HCT116 (cell line): ENCODE results near the gene THEM4. TPM values are rescaled to one million over a fixed set of nuclear protein-coding genes. Genes with fewer than 3 reads are reported as not detected.
A peak's percentile ranks its signal among the peaks of the same experiment; 100 is the strongest.

ENCODE experiments used
- ATAC-seq: fragments of 200-7000 bp; cut with Tn5 transposase; 2 replicates; pipeline ENCODE4 v1.9.1; 2020; ENCODE audit warnings: mild to moderate bottlenecking, moderate library complexity
- BruUV-seq: library from RNA; stranded (reverse); fragments of 400-500 nt; replicated peaks from 2 replicates; lab custom pipeline; 2021; lab: Mats Ljungman, UMichigan
- CTCF ChIA-PET: fragments of 300-600 bp; sonication (Branson Sonifier 250); formaldehyde crosslinking; loops from one replicate; lab custom pipeline; 2021; ENCODE audit warnings: antibody characterized with exemption; lab: Charles Lee
- POLR2A ChIA-PET: fragments of 300-600, 350-600 bp; sonication (Branson Sonifier 250); formaldehyde crosslinking; loops from one replicate; lab custom pipeline; 2021; ENCODE audit warnings: antibody characterized with exemption; lab: Charles Lee
- RAD21 ChIA-PET, 2 experiments: fragments of 300-600 bp; sonication (Branson Sonifier 250); formaldehyde crosslinking; loops; one replicate each; lab custom pipeline; 2023; ENCODE audit warnings: low total read pairs in 2 of 2; ENCODE audit not compliant: uncharacterized antibody in 2 of 2, unreplicated experiment in 2 of 2, low non-redundant PET in 1 of 2; lab: Charles Lee
- DNase-seq: peaks from one replicate; pipeline ENCODE4 v3.0.0-alpha.2; 2010; ENCODE audit warnings: low read depth, low spot score
- H2AFZ ChIP-seq: fragments of 200-600 bp; shearing (Covaris generic), sonication (generic); 2 replicates; pipeline ENCODE4 v1.6.1; 2017; ENCODE audit warnings: low read depth, mixed run types, mixed read lengths, antibody characterized with exemption, low read length; ENCODE audit not compliant: poor library complexity, severe bottlenecking
- H3K27ac ChIP-seq: 2 replicates; pipeline ENCODE4 v1.5.1; 2012; ENCODE audit warnings: low read depth, low read length
- H3K27me3 ChIP-seq: fragments of 200-600 bp; sonication (generic); 2 replicates; pipeline ENCODE4 v1.6.1; 2016; ENCODE audit warnings: mixed run types, low read length, mixed read lengths; ENCODE audit not compliant: insufficient read depth
- H3K36me3 ChIP-seq, 2 experiments: fragments of 200-500 bp in 1 of 2; fragments of 200-600 bp in 1 of 2; sonication (Bioruptor generic) in 1 of 2; sonication (generic) in 1 of 2; 2 replicates each; pipeline versions ENCODE4 v1.5.1 to v1.6.1; 2014 to 2016; ENCODE audit warnings: low read length in 2 of 2, inconsistent platforms in 1 of 2, mixed read lengths in 1 of 2, mixed run types in 1 of 2; ENCODE audit not compliant: insufficient read depth in 2 of 2, control insufficient read depth in 1 of 2
- H3K4me1 ChIP-seq, 2 experiments: fragments of 200-600 bp in 1 of 2; sonication (generic) in 1 of 2; 2 replicates each; pipeline versions ENCODE4 v1.5.1 to v1.6.1; 2012 to 2017; ENCODE audit warnings: low read length in 2 of 2, inconsistent platforms in 1 of 2, mild to moderate bottlenecking in 1 of 2, mixed read lengths in 1 of 2, mixed run types in 1 of 2, moderate library complexity in 1 of 2; ENCODE audit not compliant: insufficient read depth in 2 of 2, control insufficient read depth in 1 of 2
- H3K4me2 ChIP-seq: fragments of 200-600 bp; sonication (generic); 2 replicates; pipeline ENCODE4 v1.6.1; 2017; ENCODE audit warnings: mixed run types, low read length, mixed read lengths
- H3K4me3 ChIP-seq, 2 experiments: fragments of 200-600 bp in 1 of 2; sonication (generic) in 1 of 2; replicated peaks in 1 of 2; 2 replicates each; pipeline ENCODE4 v1.5.1; 2011 to 2016; ENCODE audit warnings: low read length in 2 of 2, control low read depth in 1 of 2, low read depth in 1 of 2, mild to moderate bottlenecking in 1 of 2, mixed read lengths in 1 of 2, mixed run types in 1 of 2
- H3K79me2 ChIP-seq: fragments of 200-600 bp; sonication (generic); 2 replicates; pipeline ENCODE4 v1.6.1; 2017; ENCODE audit warnings: mild to moderate bottlenecking, mixed run types, low read length, moderate library complexity, mixed read lengths; ENCODE audit not compliant: insufficient read depth
- H3K9ac ChIP-seq: fragments of 200-600 bp; sonication (generic); 2 replicates; pipeline ENCODE4 v1.6.1; 2016; ENCODE audit warnings: low read length, mixed read lengths
- H3K9me2 ChIP-seq: fragments of 200-600 bp; sonication (generic), shearing (Covaris generic); 2 replicates; pipeline ENCODE4 v1.6.1; 2017; ENCODE audit warnings: mixed run types, mild to moderate bottlenecking, moderate library complexity; ENCODE audit not compliant: insufficient read depth
- H3K9me3 ChIP-seq, 2 experiments: fragments of 200-500 bp in 1 of 2; fragments of 200-600 bp in 1 of 2; sonication (Bioruptor generic) in 1 of 2; sonication (generic) in 1 of 2; 2 replicates each; pipeline ENCODE4 v1.6.1; 2014 to 2017; ENCODE audit warnings: low read length in 2 of 2, mixed read lengths in 2 of 2, inconsistent platforms in 1 of 2, low read depth in 1 of 2, mild to moderate bottlenecking in 1 of 2, mixed run types in 1 of 2, moderate library complexity in 1 of 2; ENCODE audit not compliant: control insufficient read depth in 1 of 2, insufficient read depth in 1 of 2
- H4K20me1 ChIP-seq: fragments of 200-600 bp; sonication (generic), shearing (Covaris generic); 2 replicates; pipeline ENCODE4 v1.6.1; 2017; ENCODE audit warnings: mixed run types, mild to moderate bottlenecking, moderate library complexity; ENCODE audit not compliant: insufficient read depth
- EGR1 ChIP-seq: IDR thresholded peaks from 2 replicates; pipeline ENCODE4 v1.6.1; 2012; ENCODE audit warnings: low read depth
- POLR2A ChIP-seq: IDR thresholded peaks from 2 replicates; pipeline ENCODE4 v1.7.0; 2011; ENCODE audit warnings: borderline replicate concordance; ENCODE audit not compliant: insufficient read depth, insufficient read length; ENCODE audit errors: extremely low read depth
- POLR2AphosphoS5 ChIP-seq: IDR thresholded peaks from 2 replicates; pipeline ENCODE4 v1.6.1; 2011; ENCODE audit warnings: mild to moderate bottlenecking, low read depth, low read length, moderate library complexity
- YY1 ChIP-seq: IDR thresholded peaks from 2 replicates; pipeline ENCODE4 v1.6.1; 2011; ENCODE audit warnings: low read length, low read depth, moderate library complexity, mild to moderate bottlenecking; ENCODE audit not compliant: insufficient replicate concordance; ENCODE audit errors: extremely low read depth
- intact Hi-C: fragments of 100-400 bp; cut with micrococcal nuclease; formaldehyde crosslinking; loops from 2 replicates; pipeline ENCODE4 v1.10.0; 2022
- total RNA-seq: library from RNA; stranded (reverse); gene quantifications from one replicate; pipeline ENCODE4 v1.2.1, GENCODE V29; 2021; ENCODE audit not compliant: unreplicated experiment
- TF ChIP-seq, protein P1 (sequence below): IDR thresholded peaks from 2 replicates; pipeline ENCODE4 v1.6.1; 2012; ENCODE audit warnings: low read depth

The THEM4 gene
- total RNA-seq, 1 experiment from 2014 or later = 17.0 TPM

GRCh38 chr1:151909167-151910149 lies at the start of gene THEM4 (continued):
- TF ChIP-seq, protein P1, sequence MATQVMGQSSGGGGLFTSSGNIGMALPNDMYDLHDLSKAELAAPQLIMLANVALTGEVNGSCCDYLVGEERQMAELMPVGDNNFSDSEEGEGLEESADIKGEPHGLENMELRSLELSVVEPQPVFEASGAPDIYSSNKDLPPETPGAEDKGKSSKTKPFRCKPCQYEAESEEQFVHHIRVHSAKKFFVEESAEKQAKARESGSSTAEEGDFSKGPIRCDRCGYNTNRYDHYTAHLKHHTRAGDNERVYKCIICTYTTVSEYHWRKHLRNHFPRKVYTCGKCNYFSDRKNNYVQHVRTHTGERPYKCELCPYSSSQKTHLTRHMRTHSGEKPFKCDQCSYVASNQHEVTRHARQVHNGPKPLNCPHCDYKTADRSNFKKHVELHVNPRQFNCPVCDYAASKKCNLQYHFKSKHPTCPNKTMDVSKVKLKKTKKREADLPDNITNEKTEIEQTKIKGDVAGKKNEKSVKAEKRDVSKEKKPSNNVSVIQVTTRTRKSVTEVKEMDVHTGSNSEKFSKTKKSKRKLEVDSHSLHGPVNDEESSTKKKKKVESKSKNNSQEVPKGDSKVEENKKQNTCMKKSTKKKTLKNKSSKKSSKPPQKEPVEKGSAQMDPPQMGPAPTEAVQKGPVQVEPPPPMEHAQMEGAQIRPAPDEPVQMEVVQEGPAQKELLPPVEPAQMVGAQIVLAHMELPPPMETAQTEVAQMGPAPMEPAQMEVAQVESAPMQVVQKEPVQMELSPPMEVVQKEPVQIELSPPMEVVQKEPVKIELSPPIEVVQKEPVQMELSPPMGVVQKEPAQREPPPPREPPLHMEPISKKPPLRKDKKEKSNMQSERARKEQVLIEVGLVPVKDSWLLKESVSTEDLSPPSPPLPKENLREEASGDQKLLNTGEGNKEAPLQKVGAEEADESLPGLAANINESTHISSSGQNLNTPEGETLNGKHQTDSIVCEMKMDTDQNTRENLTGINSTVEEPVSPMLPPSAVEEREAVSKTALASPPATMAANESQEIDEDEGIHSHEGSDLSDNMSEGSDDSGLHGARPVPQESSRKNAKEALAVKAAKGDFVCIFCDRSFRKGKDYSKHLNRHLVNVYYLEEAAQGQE = no peak
- peak; percentile 93 for TF ChIP-seq POLR2AphosphoS5
- peak; percentile 92 for TF ChIP-seq POLR2A

DNA sequence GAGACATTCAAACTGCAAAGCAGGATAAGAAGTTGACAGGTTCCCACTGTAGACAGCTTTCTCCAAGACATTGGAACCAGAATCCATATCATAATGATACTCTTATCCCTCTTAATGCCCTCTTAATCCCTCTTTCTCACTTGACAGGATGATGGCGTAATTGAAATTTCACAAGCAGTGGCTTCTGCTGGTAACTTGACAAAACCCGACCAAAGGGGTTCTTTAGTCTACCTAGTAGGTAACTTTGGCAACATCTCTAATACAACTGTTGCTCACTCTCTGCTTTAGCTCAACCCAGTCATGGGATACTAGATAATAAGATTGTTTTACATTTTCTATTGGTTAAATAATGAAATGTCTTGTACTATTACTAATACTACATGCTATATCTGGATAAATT lies 49.6 kb upstream of the THEM4 start:
- intact Hi-C loops = no loop called here
- no peaks in the 10 kb centered on the region for H3K9me3 ChIP-seq
- no peak overlapping the region for H3K9ac ChIP-seq
- H3K36me3 ChIP-seq = no peaks in the 10 kb centered on the region
- TF ChIP-seq YY1 (no peak), EGR1 (no peak)
- H3K4me1 ChIP-seq = peaks cover 0 to 5% of the 10 kb centered on the region in 2 experiments; a peak in 2 of 4 replicates
- no peak overlapping the region for H3K4me3 ChIP-seq
- no peak overlapping the region for H3K27ac ChIP-seq
- no peak for DNase-seq
- H3K79me2 ChIP-seq = no peaks in the 10 kb centered on the region
- no peaks in the 10 kb centered on the region for H3K9me2 ChIP-seq
- no TSS peak for BruUV-seq
- POLR2A ChIA-PET = no interaction called here
- CTCF ChIA-PET = no interaction called here
- RAD21 ChIA-PET = interaction anchor here in 1 of 2 experiments (0.6 kb wide), 1 partner anchor 9 kb away, joined by 3 read pairs; no protein-coding TSS in a partner anchor
- H2AFZ ChIP-seq = no peak overlapping the region
- H4K20me1 ChIP-seq = no peaks in the 10 kb centered on the region
- ATAC-seq = no peak
- H3K27me3 ChIP-seq = no peaks in the 10 kb centered on the region
- H3K4me2 ChIP-seq = no peak overlapping the region
